LNCAP (cell line): ENCODE measurements around the gene RNF220.

Experiments
- TF ChIP-seq, protein P1 (sequence below): fragments of 450-650 bp; IDR thresholded peaks from 2 replicates; pipeline ENCODE4 v1.5.1; 2017; ENCODE audit warnings: mild to moderate bottlenecking

Gene RNF220

DNA sequence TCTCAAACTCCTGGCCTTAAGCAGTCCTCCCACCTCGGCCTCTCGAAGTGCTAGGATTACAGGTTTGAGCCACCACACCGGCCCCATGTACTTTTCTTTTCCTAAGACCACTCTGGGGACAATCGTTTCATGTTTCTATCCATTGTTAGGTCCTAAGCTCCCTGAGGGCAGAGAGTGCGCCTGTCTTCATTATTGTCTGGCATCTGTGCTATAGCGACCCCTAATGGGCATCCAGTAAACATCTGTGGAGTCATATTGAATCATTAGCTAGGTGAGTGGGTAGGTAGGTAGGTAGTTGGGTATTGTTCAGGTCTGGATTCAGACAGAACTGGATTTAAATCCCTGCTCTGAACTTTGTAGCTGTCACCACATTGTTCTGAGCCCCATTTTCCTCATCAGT lies 203.1 kb downstream of the RNF220 start:
- TF ChIP-seq, protein P1, sequence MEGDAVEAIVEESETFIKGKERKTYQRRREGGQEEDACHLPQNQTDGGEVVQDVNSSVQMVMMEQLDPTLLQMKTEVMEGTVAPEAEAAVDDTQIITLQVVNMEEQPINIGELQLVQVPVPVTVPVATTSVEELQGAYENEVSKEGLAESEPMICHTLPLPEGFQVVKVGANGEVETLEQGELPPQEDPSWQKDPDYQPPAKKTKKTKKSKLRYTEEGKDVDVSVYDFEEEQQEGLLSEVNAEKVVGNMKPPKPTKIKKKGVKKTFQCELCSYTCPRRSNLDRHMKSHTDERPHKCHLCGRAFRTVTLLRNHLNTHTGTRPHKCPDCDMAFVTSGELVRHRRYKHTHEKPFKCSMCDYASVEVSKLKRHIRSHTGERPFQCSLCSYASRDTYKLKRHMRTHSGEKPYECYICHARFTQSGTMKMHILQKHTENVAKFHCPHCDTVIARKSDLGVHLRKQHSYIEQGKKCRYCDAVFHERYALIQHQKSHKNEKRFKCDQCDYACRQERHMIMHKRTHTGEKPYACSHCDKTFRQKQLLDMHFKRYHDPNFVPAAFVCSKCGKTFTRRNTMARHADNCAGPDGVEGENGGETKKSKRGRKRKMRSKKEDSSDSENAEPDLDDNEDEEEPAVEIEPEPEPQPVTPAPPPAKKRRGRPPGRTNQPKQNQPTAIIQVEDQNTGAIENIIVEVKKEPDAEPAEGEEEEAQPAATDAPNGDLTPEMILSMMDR: no peak

DNA sequence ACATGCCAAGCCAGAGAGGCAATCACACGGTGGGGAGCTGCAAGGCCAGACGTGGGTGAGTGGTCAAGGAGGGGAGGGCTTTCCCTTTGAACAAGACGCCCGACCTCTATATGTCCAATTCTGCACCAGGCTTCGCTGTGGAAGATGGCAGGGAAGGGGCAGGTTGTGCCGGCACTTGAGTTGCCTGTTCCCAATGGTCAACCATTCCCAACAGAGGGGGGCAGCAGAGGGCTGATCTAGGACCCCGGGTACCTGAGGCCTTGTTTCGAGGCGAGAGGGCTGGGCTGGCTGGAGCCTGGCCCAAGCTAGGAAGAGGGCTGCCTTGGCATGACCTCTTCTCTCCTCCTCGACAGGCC lies 204.3 kb downstream of the RNF220 start:
- TF ChIP-seq, protein P1: 0 out of 2 replicates have a peak, but pooled peaks have one; percentile 18

DNA sequence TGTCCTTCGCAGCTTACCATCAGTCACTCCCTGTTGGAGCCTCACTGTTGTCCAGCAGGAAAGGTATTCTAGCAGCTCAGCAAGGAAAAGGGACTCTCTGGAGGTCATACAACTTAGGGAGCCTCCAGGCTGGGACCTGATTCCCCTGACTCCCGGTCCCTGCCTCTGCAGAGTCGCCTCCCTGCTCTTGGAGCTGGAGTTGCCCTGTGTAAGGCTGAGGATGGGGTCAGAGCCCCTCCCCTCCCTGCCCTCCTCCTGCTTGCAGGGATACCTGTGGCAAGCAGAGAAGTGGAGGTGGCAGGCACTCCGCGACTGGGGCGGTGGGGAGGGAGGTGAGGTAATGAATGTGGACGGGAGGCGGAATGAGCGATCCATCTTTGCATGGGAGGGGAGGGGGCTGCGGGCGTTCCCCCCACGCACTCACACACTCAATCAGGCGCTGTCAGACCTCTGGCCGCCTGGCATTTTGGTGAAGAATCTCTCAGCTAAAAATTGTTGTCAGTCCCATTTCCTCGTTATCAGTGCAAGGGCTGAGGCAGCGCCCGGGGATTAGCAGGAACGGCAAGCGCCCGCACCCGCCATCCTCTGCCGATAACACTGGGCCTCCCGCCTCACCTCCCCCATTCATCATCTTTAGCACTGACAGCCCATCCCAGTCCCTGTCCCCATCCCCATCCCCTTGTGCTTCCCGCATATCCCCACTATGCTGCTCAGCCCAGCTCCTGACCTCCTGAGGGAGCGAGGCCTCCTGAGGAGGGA lies 204.9 kb downstream of the RNF220 start:
- TF ChIP-seq, protein P1: no peak

DNA sequence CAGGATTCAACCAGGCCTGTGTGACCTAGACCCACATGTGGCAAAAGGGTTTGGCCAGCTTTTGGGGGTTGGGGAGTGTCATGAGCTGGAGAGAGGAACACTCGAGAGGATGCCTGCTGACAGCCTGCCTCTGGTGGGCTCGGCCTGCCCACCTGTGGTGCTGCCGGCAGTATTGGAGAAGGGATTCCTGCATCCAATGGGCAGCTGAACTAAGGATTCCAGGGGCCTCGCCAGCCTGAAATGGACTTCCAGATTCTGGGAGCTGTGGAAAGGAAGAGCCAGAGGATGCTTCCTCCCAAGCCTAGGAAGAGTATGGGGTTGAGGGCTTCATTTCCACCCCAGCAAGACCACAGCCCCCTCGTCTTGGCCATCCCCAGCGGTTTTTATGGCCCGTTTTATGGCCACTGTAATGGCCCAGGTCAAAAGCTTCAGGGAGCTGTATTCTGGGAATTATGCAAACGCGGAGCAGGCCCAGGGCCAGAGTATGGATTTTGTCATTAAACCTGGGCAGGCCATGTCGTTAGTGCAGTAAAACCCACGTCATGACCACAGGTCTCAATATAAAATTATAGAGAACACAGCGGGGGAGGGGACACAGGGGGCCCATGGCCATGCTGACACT lies 205.6 kb downstream of the RNF220 start:
- TF ChIP-seq, protein P1: no peak

DNA sequence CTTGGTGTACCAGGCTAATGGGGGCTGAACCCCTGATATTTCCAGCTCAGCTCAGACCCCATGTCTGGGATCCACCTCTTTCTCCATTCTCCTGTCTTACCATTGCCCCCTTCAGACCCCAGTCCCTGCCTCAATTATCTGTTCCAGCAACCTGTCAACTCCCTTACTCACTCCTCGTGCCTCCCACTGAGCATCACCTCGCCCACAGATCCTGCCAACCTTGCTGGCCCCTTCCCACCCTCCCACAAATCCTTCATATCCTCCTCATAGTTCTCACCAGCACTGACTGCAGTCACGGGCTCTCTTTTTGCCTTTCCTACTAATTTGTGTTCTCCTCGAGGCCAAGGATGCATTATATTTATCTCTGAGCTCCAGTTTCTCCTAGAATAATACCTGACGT lies 206.4 kb downstream of the RNF220 start:
- TF ChIP-seq, protein P1: no peak

DNA sequence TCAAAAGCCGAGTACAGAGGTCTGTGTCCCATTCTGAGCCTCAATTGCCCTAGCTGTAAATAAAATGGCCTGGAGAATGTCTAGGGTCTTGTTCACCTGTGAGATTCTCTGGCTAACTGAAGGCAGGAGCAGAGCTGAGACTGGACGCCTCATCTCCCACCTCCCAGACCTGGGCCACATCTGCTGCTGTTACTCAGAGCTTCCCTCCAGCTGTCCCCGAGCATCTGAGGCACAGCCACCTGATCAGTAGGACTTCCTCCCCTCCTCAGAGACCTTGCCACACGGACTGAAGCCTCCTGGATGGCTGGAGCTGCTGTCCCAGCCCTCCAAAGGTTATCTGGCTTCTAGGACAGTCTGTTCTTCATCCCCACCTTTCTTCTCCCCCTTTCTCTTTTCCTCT lies 206.8 kb downstream of the RNF220 start:
- TF ChIP-seq, protein P1: no peak

DNA sequence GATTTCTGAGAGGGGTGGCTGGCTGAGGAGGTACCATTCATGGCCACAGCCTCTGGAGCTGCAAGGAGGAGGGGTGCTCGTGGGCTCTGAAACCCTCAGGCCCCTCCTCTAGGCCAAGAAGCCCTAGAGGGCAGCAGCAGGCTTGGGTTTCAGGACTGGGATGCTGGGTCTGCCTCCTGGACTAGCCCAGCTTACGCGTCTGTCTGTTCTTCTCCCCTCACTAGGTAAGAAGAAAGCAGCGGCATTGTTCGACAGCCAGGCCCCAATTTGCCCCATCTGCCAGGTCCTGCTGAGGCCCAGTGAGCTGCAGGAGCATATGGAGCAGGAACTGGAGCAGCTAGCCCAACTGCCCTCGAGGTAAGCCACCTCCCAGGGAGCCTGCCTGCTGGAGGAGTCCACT lies 208.9 kb downstream of the RNF220 start:
- TF ChIP-seq, protein P1: no peak
